ENCODE data around the gene TNS3.

Gene TNS3

DNA sequence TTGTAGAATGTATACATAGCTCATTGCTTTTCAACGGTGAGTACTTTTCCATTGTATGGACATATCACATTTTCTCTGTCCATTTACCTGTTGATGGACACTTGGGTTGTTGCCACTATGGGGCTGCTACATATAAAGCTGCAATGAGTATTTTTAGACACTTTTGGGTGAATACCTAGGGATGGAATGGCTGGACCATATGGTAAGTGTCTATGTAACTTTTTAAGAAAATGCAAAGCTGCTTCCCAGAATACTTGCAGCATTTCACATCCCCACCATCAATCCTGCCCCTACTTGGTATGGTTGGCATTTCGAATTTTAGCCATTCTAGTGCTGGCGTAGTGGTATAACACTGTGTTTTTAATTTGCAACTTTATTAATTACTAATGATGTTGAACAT, 274.6 kb downstream of the TNS3 start:
- no peak overlapping the region for H2AFZ ChIP-seq (ENCODE audit: low read length)
- H3K27ac ChIP-seq (ENCODE audit: low read length), result no peak overlapping the region
- TF ChIP-seq EZH2phosphoT487 (IDR thresholded peaks at IDR 0.05; ENCODE audit: low read length), result no peak
- TF ChIP-seq CTCF (IDR thresholded peaks at IDR 0.05; ENCODE audit: low read length), result no peak
- TF ChIP-seq EZH2 (optimal IDR thresholded peaks at IDR 0.05; ENCODE audit: low read depth, low read length), result no peak
- no peak overlapping the region for H3K4me2 ChIP-seq (ENCODE audit: low read depth, low read length)
- H3K36me3 ChIP-seq (replicated peaks; ENCODE audit: insufficient read depth, low read length), result peaks cover 3% of the 10 kb centered on the region; the same call in 1 of the 2 replicates
- H3K4me1 ChIP-seq (ENCODE audit: low read length), result no peaks in the 10 kb centered on the region
- no peak overlapping the region for H3K9ac ChIP-seq (ENCODE audit: low read length)
- H3K9me2 ChIP-seq (replicated peaks; ENCODE audit: insufficient read depth, low read length), result no peaks in the 10 kb centered on the region
- DNase-seq, result no peak
- H3K4me3 ChIP-seq (ENCODE audit: low read length), result no peak overlapping the region
- H3K79me2 ChIP-seq (ENCODE audit: low read length), result peaks cover 23% of the 10 kb centered on the region
- H3K27me3 ChIP-seq (replicated peaks; ENCODE audit: insufficient read depth, low read length), result no peaks in the 10 kb centered on the region
- no peaks in the 10 kb centered on the region for H4K20me1 ChIP-seq (ENCODE audit: insufficient read depth, low read length)
- no peaks in the 10 kb centered on the region for H3K9me3 ChIP-seq (replicated peaks; ENCODE audit: insufficient read depth, low read length)
- no peaks in the 10 kb centered on the region for H3F3A ChIP-seq (ENCODE audit: insufficient read depth, low read length)

GRCh38 chr7:47304727-47305719, 276.9 kb downstream of the TNS3 start:
- H3K9ac ChIP-seq (ENCODE audit: low read length), result no peak overlapping the region
- no peak for TF ChIP-seq EZH2phosphoT487 (IDR thresholded peaks at IDR 0.05; ENCODE audit: low read length)
- H3F3A ChIP-seq (ENCODE audit: insufficient read depth, low read length), result no peaks in the 10 kb centered on the region
- no peak overlapping the region for H2AFZ ChIP-seq (ENCODE audit: low read length)
- H3K4me2 ChIP-seq (ENCODE audit: low read depth, low read length), result no peak overlapping the region
- H3K36me3 ChIP-seq (replicated peaks; ENCODE audit: insufficient read depth, low read length), result peaks cover 7% of the 10 kb centered on the region; the same call in 1 of the 2 replicates
- H4K20me1 ChIP-seq (ENCODE audit: insufficient read depth, low read length), result no peaks in the 10 kb centered on the region
- no peaks in the 10 kb centered on the region for H3K27me3 ChIP-seq (replicated peaks; ENCODE audit: insufficient read depth, low read length)
- H3K9me2 ChIP-seq (replicated peaks; ENCODE audit: insufficient read depth, low read length), result no peaks in the 10 kb centered on the region
- H3K79me2 ChIP-seq (ENCODE audit: low read length), result peaks cover 21% of the 10 kb centered on the region
- H3K4me3 ChIP-seq (ENCODE audit: low read length), result no peak overlapping the region
- no peak for DNase-seq
- H3K4me1 ChIP-seq (ENCODE audit: low read length), result no peaks in the 10 kb centered on the region
- H3K9me3 ChIP-seq (replicated peaks; ENCODE audit: insufficient read depth, low read length), result no peaks in the 10 kb centered on the region
- no peak overlapping the region for H3K27ac ChIP-seq (ENCODE audit: low read length)

- Histone ChIP-seq H4K20me1 (ENCODE audit: insufficient read depth, low read length) (no peaks in the 10 kb centered on the region), H3F3A (ENCODE audit: insufficient read depth, low read length) (no peaks in the 10 kb centered on the region), H3K9ac (ENCODE audit: low read length) (no peak overlapping the region), H3K9me3 (replicated peaks; ENCODE audit: insufficient read depth, low read length) (no peaks in the 10 kb centered on the region), H3K79me2 (ENCODE audit: low read length) (peaks cover 20% of the 10 kb centered on the region), H3K27me3 (replicated peaks; ENCODE audit: insufficient read depth, low read length) (no peaks in the 10 kb centered on the region), H3K4me1 (ENCODE audit: low read length) (no peaks in the 10 kb centered on the region), H3K27ac (ENCODE audit: low read length) (no peak overlapping the region), H3K36me3 (replicated peaks; ENCODE audit: insufficient read depth, low read length) (peaks cover 11% of the 10 kb centered on the region), H3K4me2 (ENCODE audit: low read depth, low read length) (no peak overlapping the region), H3K9me2 (replicated peaks; ENCODE audit: insufficient read depth, low read length) (no peaks in the 10 kb centered on the region), H2AFZ (ENCODE audit: low read length) (no peak overlapping the region), H3K4me3 (ENCODE audit: low read length) (no peak overlapping the region)
- no peak for TF ChIP-seq EZH2 (optimal IDR thresholded peaks at IDR 0.05; ENCODE audit: low read depth, low read length)
- no peak for TF ChIP-seq EZH2phosphoT487 (IDR thresholded peaks at IDR 0.05; ENCODE audit: low read length)
- no peak for TF ChIP-seq CTCF (IDR thresholded peaks at IDR 0.05; ENCODE audit: low read length)
- no peak for DNase-seq
These were observed 278.0 kb downstream of the TNS3 start for GRCh38 chr7:47303695-47304453.
